ENCODE results near the gene OR9I1.

The OR9I1 gene

GRCh38 chr11:58125469-58125868 is at the start of gene OR9I1:
OR9I1 (minus strand) TSS chr11:58125530; CDS start chr11:58119444, 6,086 bp downstream.
- Histone ChIP-seq H3K4me1 (ENCODE audit: insufficient read depth, low read length) (no peaks in the 10 kb centered on the region), H3K4me3 (ENCODE audit: low read depth in 1 of 2, low read length in 2 of 2) (no peak within 1 kb of the TSS), H3K27me3 (ENCODE audit: control insufficient read depth in 1 of 2, insufficient read depth in 2 of 2, low read length in 2 of 2) (no peaks in the 10 kb centered on the region), H3K9ac (ENCODE audit: low read length) (no peak within 1 kb of the TSS), H3K9me3 (ENCODE audit: low read length) (no peaks in the 10 kb centered on the region), H3K36me3 (ENCODE audit: insufficient read depth, low read length) (no peaks in the 10 kb centered on the region), H3K27ac (ENCODE audit: low read depth, low read length) (no peak within 1 kb of the TSS)

GRCh38 chr11:58165504-58166106 is 40.3 kb upstream of the OR9I1 start:
- Histone ChIP-seq H3K4me3 (ENCODE audit: low read depth in 1 of 2, low read length in 2 of 2) (no peak overlapping the region), H3K9me3 (ENCODE audit: low read length) (no peaks in the 10 kb centered on the region), H3K27ac (ENCODE audit: low read depth, low read length) (no peak overlapping the region), H3K27me3 (ENCODE audit: control insufficient read depth in 1 of 2, insufficient read depth in 2 of 2, low read length in 2 of 2) (no peaks in the 10 kb centered on the region), H3K4me1 (ENCODE audit: insufficient read depth, low read length) (no peaks in the 10 kb centered on the region), H3K9ac (ENCODE audit: low read length) (no peak overlapping the region), H3K36me3 (ENCODE audit: insufficient read depth, low read length) (no peaks in the 10 kb centered on the region)

GRCh38 chr11:58164990-58165389 is 39.7 kb upstream of the OR9I1 start:
- H3K4me1 ChIP-seq (ENCODE audit: insufficient read depth, low read length): no peaks in the 10 kb centered on the region
- no peaks in the 10 kb centered on the region for H3K9me3 ChIP-seq (ENCODE audit: low read length)
- no peak overlapping the region for H3K4me3 ChIP-seq (ENCODE audit: low read depth in 1 of 2, low read length in 2 of 2)
- no peak overlapping the region for H3K27ac ChIP-seq (ENCODE audit: low read depth, low read length)
- no peak overlapping the region for H3K9ac ChIP-seq (ENCODE audit: low read length)
- H3K36me3 ChIP-seq (ENCODE audit: insufficient read depth, low read length): no peaks in the 10 kb centered on the region
- no peaks in the 10 kb centered on the region for H3K27me3 ChIP-seq (ENCODE audit: control insufficient read depth in 1 of 2, insufficient read depth in 2 of 2, low read length in 2 of 2)

GRCh38 chr11:58164389-58164788 is 39.1 kb upstream of the OR9I1 start:
- Histone ChIP-seq H3K4me1 (ENCODE audit: insufficient read depth, low read length) (no peaks in the 10 kb centered on the region), H3K27ac (ENCODE audit: low read depth, low read length) (no peak overlapping the region), H3K4me3 (ENCODE audit: low read depth in 1 of 2, low read length in 2 of 2) (no peak overlapping the region), H3K9me3 (ENCODE audit: low read length) (no peaks in the 10 kb centered on the region), H3K36me3 (ENCODE audit: insufficient read depth, low read length) (no peaks in the 10 kb centered on the region), H3K27me3 (ENCODE audit: control insufficient read depth in 1 of 2, insufficient read depth in 2 of 2, low read length in 2 of 2) (no peaks in the 10 kb centered on the region), H3K9ac (ENCODE audit: low read length) (no peak overlapping the region)

- Histone ChIP-seq H3K4me3 (ENCODE audit: low read depth in 1 of 2, low read length in 2 of 2) (no peak overlapping the region), H3K27ac (ENCODE audit: low read depth, low read length) (no peak overlapping the region), H3K4me1 (ENCODE audit: insufficient read depth, low read length) (no peaks in the 10 kb centered on the region), H3K27me3 (ENCODE audit: control insufficient read depth in 1 of 2, insufficient read depth in 2 of 2, low read length in 2 of 2) (no peaks in the 10 kb centered on the region), H3K9ac (ENCODE audit: low read length) (no peak overlapping the region), H3K9me3 (ENCODE audit: low read length) (no peaks in the 10 kb centered on the region), H3K36me3 (ENCODE audit: insufficient read depth, low read length) (no peaks in the 10 kb centered on the region)
Observed at GRCh38 chr11:58152781-58153180, 27.5 kb upstream of the OR9I1 start.

- Histone ChIP-seq H3K36me3 (ENCODE audit: insufficient read depth, low read length) (no peaks in the 10 kb centered on the region), H3K27ac (ENCODE audit: low read depth, low read length) (no peak overlapping the region), H3K9ac (ENCODE audit: low read length) (no peak overlapping the region), H3K4me1 (ENCODE audit: insufficient read depth, low read length) (no peaks in the 10 kb centered on the region), H3K4me3 (ENCODE audit: low read depth in 1 of 2, low read length in 2 of 2) (no peak overlapping the region), H3K27me3 (ENCODE audit: control insufficient read depth in 1 of 2, insufficient read depth in 2 of 2, low read length in 2 of 2) (no peaks in the 10 kb centered on the region), H3K9me3 (ENCODE audit: low read length) (no peaks in the 10 kb centered on the region)
Observed at GRCh38 chr11:58142761-58143160, 17.4 kb upstream of the OR9I1 start.

- no peaks in the 10 kb centered on the region for H3K9me3 ChIP-seq (ENCODE audit: low read length)
Observed at GRCh38 chr11:58135171-58135570, 9.8 kb upstream of the OR9I1 start.

GRCh38 chr11:58134151-58134550 is 8.8 kb upstream of the OR9I1 start:
- Histone ChIP-seq H3K27me3 (ENCODE audit: control insufficient read depth in 1 of 2, insufficient read depth in 2 of 2, low read length in 2 of 2) (no peaks in the 10 kb centered on the region), H3K27ac (ENCODE audit: low read depth, low read length) (no peak overlapping the region), H3K9me3 (ENCODE audit: low read length) (no peaks in the 10 kb centered on the region), H3K9ac (ENCODE audit: low read length) (no peak overlapping the region), H3K4me3 (ENCODE audit: low read depth in 1 of 2, low read length in 2 of 2) (no peak overlapping the region), H3K36me3 (ENCODE audit: insufficient read depth, low read length) (no peaks in the 10 kb centered on the region), H3K4me1 (ENCODE audit: insufficient read depth, low read length) (no peaks in the 10 kb centered on the region)

More at GRCh38 chr11:58135171-58135570, 9.8 kb upstream of the OR9I1 start:
- Histone ChIP-seq H3K27me3 (ENCODE audit: control insufficient read depth in 1 of 2, insufficient read depth in 2 of 2, low read length in 2 of 2) (no peaks in the 10 kb centered on the region), H3K9ac (ENCODE audit: low read length) (no peak overlapping the region), H3K36me3 (ENCODE audit: insufficient read depth, low read length) (no peaks in the 10 kb centered on the region), H3K4me1 (ENCODE audit: insufficient read depth, low read length) (no peaks in the 10 kb centered on the region), H3K4me3 (ENCODE audit: low read depth in 1 of 2, low read length in 2 of 2) (no peak overlapping the region), H3K27ac (ENCODE audit: low read depth, low read length) (no peak overlapping the region)

GRCh38 chr11:58133309-58134076 is 8.2 kb upstream of the OR9I1 start:
- no peaks in the 10 kb centered on the region for H3K36me3 ChIP-seq (ENCODE audit: insufficient read depth, low read length)
- H3K27me3 ChIP-seq (ENCODE audit: control insufficient read depth in 1 of 2, insufficient read depth in 2 of 2, low read length in 2 of 2): no peaks in the 10 kb centered on the region
- no peak overlapping the region for H3K4me3 ChIP-seq (ENCODE audit: low read depth in 1 of 2, low read length in 2 of 2)
- no peak overlapping the region for H3K9ac ChIP-seq (ENCODE audit: low read length)
- no peaks in the 10 kb centered on the region for H3K9me3 ChIP-seq (ENCODE audit: low read length)
- no peaks in the 10 kb centered on the region for H3K4me1 ChIP-seq (ENCODE audit: insufficient read depth, low read length)
- H3K27ac ChIP-seq (ENCODE audit: low read depth, low read length): no peak overlapping the region

- Histone ChIP-seq H3K27ac (ENCODE audit: low read depth, low read length) (no peak overlapping the region), H3K4me3 (ENCODE audit: low read depth in 1 of 2, low read length in 2 of 2) (no peak overlapping the region)
Observed at GRCh38 chr11:58127350-58127749, 2.0 kb upstream of the OR9I1 start.

GRCh38 chr11:58121096-58121495 is 4.2 kb downstream of the OR9I1 start:
- H3K4me1 ChIP-seq (ENCODE audit: insufficient read depth, low read length): no peaks in the 10 kb centered on the region
- H3K9me3 ChIP-seq (ENCODE audit: low read length): no peaks in the 10 kb centered on the region
- H3K27ac ChIP-seq (ENCODE audit: low read depth, low read length): no peak overlapping the region
- H3K27me3 ChIP-seq (ENCODE audit: control insufficient read depth in 1 of 2, insufficient read depth in 2 of 2, low read length in 2 of 2): no peaks in the 10 kb centered on the region
- no peak overlapping the region for H3K4me3 ChIP-seq (ENCODE audit: low read depth in 1 of 2, low read length in 2 of 2)
- H3K36me3 ChIP-seq (ENCODE audit: insufficient read depth, low read length): no peaks in the 10 kb centered on the region
- no peak overlapping the region for H3K9ac ChIP-seq (ENCODE audit: low read length)

More at GRCh38 chr11:58127350-58127749, 2.0 kb upstream of the OR9I1 start:
- no peaks in the 10 kb centered on the region for H3K27me3 ChIP-seq (ENCODE audit: control insufficient read depth in 1 of 2, insufficient read depth in 2 of 2, low read length in 2 of 2)
- H3K4me1 ChIP-seq (ENCODE audit: insufficient read depth, low read length): no peaks in the 10 kb centered on the region
- no peaks in the 10 kb centered on the region for H3K9me3 ChIP-seq (ENCODE audit: low read length)
- H3K36me3 ChIP-seq (ENCODE audit: insufficient read depth, low read length): no peaks in the 10 kb centered on the region
- H3K9ac ChIP-seq (ENCODE audit: low read length): no peak overlapping the region

- Histone ChIP-seq H3K27ac (ENCODE audit: low read depth, low read length) (no peak overlapping the region), H3K27me3 (ENCODE audit: control insufficient read depth in 1 of 2, insufficient read depth in 2 of 2, low read length in 2 of 2) (no peaks in the 10 kb centered on the region), H3K36me3 (ENCODE audit: insufficient read depth, low read length) (no peaks in the 10 kb centered on the region), H3K9me3 (ENCODE audit: low read length) (no peaks in the 10 kb centered on the region), H3K4me1 (ENCODE audit: insufficient read depth, low read length) (no peaks in the 10 kb centered on the region), H3K9ac (ENCODE audit: low read length) (no peak overlapping the region), H3K4me3 (ENCODE audit: low read depth in 1 of 2, low read length in 2 of 2) (no peak overlapping the region)
Observed at GRCh38 chr11:58097437-58097836, 27.9 kb downstream of the OR9I1 start.
